ENCODE measurements around the gene IL16.

IL16 gene

GRCh38 chr15:81181220-81181619, 15.5 kb upstream of the IL16 start:
- Histone ChIP-seq H3K27me3 (no peaks in the 10 kb centered on the region; the same call in 1 of the 2 replicates), H3K4me1 (no peaks in the 10 kb centered on the region), H3K9me3 (no peaks in the 10 kb centered on the region), H3K4me3 (ENCODE audit: low read depth, low read length) (no peak overlapping the region), H3K36me3 (no peaks in the 10 kb centered on the region)
- TF ChIP-seq, protein P1, sequence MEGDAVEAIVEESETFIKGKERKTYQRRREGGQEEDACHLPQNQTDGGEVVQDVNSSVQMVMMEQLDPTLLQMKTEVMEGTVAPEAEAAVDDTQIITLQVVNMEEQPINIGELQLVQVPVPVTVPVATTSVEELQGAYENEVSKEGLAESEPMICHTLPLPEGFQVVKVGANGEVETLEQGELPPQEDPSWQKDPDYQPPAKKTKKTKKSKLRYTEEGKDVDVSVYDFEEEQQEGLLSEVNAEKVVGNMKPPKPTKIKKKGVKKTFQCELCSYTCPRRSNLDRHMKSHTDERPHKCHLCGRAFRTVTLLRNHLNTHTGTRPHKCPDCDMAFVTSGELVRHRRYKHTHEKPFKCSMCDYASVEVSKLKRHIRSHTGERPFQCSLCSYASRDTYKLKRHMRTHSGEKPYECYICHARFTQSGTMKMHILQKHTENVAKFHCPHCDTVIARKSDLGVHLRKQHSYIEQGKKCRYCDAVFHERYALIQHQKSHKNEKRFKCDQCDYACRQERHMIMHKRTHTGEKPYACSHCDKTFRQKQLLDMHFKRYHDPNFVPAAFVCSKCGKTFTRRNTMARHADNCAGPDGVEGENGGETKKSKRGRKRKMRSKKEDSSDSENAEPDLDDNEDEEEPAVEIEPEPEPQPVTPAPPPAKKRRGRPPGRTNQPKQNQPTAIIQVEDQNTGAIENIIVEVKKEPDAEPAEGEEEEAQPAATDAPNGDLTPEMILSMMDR (IDR thresholded peaks at IDR 0.05; ENCODE audit: low read depth, low read length), result no peak
- no peak for DNase-seq

GRCh38 chr15:81182031-81182755, 14.5 kb upstream of the IL16 start:
- no peak for DNase-seq
- Histone ChIP-seq H3K4me3 (ENCODE audit: low read depth, low read length) (no peak overlapping the region), H3K9me3 (no peaks in the 10 kb centered on the region), H3K4me1 (no peaks in the 10 kb centered on the region), H3K36me3 (no peaks in the 10 kb centered on the region), H3K27me3 (no peaks in the 10 kb centered on the region; the same call in 1 of the 2 replicates)
- TF ChIP-seq, protein P1 (IDR thresholded peaks at IDR 0.05; ENCODE audit: low read depth, low read length), result no peak

GRCh38 chr15:81182756-81183438, 13.8 kb upstream of the IL16 start:
- Histone ChIP-seq H3K4me3 (ENCODE audit: low read depth, low read length) (no peak overlapping the region), H3K36me3 (no peaks in the 10 kb centered on the region), H3K27me3 (no peaks in the 10 kb centered on the region; the same call in 1 of the 2 replicates), H3K9me3 (no peaks in the 10 kb centered on the region), H3K4me1 (no peaks in the 10 kb centered on the region)
- TF ChIP-seq, protein P1 (IDR thresholded peaks at IDR 0.05; ENCODE audit: low read depth, low read length), result no peak
- DNase-seq, result no peak

GRCh38 chr15:81183439-81183775, 13.3 kb upstream of the IL16 start:
- Histone ChIP-seq H3K9me3 (no peaks in the 10 kb centered on the region), H3K4me1 (no peaks in the 10 kb centered on the region), H3K36me3 (no peaks in the 10 kb centered on the region), H3K4me3 (ENCODE audit: low read depth, low read length) (no peak overlapping the region), H3K27me3 (no peaks in the 10 kb centered on the region; the same call in 1 of the 2 replicates)
- TF ChIP-seq, protein P1 (IDR thresholded peaks at IDR 0.05; ENCODE audit: low read depth, low read length), result no peak
- no peak for DNase-seq

GRCh38 chr15:81184188-81184587, 12.5 kb upstream of the IL16 start:
- no peak overlapping the region for H3K4me3 ChIP-seq (ENCODE audit: low read depth, low read length)
- DNase-seq, result no peak
- H3K36me3 ChIP-seq, result no peaks in the 10 kb centered on the region
- no peaks in the 10 kb centered on the region for H3K4me1 ChIP-seq
- TF ChIP-seq, protein P1 (IDR thresholded peaks at IDR 0.05; ENCODE audit: low read depth, low read length), result no peak
- H3K9me3 ChIP-seq, result no peaks in the 10 kb centered on the region
- no peaks in the 10 kb centered on the region; the same call in 1 of the 2 replicates for H3K27me3 ChIP-seq
